SKM-1 (cell line): ENCODE measurements around the gene CLASP2.

Experiments used
- DNase-seq: peaks from one replicate; lab custom pipeline; 2025; ENCODE audit not compliant: unreplicated experiment; lab: John Stamatoyannopoulos, UW

Gene CLASP2

GRCh38 chr3:33557279-33557678, 160.8 kb downstream of the CLASP2 start:
- no peak for DNase-seq

GRCh38 chr3:33547101-33547500, 171.0 kb downstream of the CLASP2 start:
- no peak for DNase-seq

DNA sequence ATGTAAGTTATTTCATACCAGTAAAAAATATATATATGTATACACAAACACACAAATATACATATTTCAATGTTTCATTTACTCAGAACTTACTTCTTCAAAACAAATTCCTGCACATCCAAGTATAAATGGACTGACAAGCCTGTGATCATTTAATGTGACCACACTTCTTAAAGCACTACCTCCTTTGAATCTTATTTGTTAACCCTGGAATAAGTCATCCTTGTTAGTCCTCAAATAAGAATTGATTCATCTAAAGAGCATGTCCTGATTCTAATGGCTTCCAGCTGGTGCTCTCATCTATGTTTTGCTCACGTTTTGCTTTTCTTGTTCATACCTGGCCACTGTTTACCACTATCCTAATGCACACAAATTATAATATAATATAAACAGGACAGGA, 173.9 kb downstream of the CLASP2 start:
- no peak for DNase-seq

DNA sequence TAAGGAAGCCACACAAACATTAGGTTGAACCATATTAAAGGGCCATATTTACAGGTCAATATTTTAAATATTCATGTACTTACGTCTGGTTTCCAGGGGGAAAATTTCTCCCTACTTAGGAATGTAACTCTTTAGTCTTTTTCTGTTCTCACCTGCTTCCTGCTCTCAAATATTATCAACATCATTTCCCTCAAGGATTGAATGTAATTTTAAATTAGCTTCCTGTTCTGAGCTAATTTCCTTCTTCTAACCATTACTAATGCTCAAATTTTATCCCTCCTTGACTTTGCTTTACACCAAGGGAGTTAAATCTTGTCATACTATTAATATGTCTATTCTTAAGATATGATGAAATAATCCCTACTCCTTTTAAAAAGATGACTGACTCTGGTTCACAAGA, 174.5 kb downstream of the CLASP2 start:
- no peak for DNase-seq

DNA sequence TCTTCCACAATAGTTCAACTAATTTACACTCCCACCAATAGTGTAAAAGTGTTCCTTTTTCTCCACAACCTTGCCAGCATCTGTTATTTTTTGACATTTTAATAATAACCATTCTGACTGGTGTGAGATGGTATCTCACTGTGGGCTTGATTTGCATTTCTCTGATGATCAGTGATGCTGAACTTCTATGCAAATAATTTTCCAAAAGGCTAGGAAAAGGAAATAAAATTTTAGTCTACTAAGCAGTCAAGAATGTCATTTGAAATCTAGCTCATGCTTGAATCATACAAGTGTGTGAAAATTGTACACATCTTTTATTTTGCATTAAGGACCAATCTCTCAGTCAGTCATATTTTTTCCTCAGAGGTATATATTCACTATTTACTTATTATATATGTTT, 176.1 kb downstream of the CLASP2 start:
- no peak for DNase-seq

DNA sequence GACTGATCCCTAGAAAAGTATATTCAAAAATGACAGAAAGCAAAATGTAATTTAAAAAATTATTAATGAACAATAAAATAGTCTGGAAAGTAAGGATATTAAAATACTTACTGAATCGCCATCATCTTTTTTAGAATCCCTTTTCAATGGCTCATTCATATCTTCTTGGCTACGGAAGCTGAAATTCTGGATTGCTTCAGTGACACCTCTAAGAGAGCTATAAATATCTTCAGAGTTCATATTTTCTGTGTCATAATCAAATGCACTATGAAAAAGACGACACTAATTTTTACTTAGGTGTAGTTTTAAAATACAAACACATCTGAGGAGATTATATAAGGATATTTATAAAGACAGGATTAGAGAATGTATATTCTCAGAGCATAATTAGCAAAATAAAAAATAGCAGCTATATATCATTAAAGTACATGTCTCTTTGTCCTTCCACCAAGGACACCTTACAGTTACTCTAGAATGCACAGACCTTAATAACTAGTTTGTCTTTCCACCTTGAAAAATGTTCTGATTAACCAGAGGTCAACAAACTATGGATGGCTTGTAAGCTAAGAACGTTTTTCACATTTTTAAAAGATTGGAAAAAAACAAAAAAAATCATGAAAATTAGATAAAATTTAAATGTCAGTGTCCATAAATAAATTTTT, 179.2 kb downstream of the CLASP2 start:
- DNase-seq = no peak

DNA sequence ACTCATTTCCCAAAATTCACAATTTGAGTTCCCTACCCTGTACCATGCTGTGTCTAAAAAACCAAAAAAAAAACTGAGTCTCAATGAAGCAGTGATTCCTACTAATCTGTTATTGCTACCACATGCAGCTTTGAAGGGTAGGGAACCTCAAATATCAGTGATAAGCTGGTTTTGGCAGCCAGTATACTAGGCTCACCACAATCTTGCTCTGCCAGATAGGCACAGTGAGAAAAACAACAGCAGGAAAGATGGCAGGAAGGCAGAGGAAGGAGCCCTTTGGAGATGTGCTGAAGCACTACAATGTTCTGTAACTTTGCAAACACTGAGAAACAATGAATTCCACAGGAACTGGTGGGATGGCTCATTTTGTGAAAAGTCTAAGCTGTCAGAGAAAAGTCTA, 180.9 kb downstream of the CLASP2 start:
- DNase-seq = no peak

DNA sequence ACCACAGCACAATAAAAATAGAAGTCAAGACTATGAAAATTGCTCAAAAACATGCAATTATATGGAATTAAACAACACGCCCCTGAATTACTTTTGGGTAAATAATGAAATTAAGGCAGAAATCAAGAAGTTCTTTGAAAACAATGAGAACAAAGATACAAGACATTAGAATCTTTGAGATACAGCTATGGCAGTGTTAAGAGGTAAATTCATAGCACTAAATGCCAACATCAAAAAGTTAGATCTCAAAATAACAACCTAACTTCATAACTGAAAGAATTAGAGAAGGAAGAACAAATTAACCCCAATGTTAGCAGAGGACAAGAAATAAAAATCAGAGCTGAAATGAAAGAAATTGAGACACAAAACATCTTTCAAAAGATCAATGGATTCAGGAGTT, 191.3 kb downstream of the CLASP2 start:
- DNase-seq = no peak

- DNase-seq = no peak
Measured at GRCh38 chr3:33525232-33525631, 192.8 kb downstream of the CLASP2 start.

DNA sequence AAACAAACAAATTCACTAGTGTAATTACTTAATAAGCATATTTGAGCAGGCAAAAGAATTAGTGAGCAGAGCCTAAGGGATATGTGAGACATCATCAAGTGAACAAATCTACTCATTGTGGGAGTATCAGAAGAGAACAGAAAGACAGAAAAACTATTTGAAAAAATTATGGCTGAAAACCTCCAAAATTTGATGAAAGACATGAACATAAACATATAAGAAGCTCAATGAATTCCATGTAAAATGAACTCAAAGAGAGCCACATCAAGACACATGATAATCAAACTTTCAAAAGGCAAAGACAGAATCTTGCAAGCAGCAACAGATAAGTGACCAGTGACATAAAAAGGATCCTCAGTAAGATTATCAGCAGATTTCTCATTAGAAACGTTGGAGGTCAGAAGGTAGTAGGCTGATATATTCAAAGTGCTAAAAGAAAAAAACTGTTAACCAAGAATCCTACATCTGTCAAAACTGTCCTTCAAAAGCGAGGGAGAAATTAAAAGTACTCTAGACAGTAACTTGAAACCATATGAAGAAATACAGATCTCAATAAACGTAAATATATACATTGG, 194.9 kb downstream of the CLASP2 start:
- no peak for DNase-seq

DNA sequence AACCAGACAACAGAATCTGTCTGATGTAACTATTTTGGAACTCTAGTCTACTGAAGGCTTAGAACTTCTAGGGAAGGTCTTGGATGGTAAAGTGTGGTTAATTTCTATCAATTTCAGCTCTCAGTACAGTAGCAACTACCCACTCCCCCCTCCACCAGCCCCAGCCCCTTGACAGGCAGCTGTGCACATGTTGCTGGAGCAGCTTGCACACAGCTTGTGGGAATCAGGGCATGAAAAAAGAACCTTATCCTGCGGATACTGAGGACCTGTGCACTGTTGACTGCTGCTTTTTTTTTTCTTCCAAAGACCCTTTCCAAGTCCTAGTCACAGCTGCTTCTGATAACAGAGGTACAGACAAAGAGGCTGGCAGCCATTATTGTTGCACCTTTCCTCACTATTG, 196.3 kb downstream of the CLASP2 start:
- DNase-seq = no peak

- DNase-seq = no peak
Measured at GRCh38 chr3:33513262-33513863, 204.7 kb downstream of the CLASP2 start.

DNA sequence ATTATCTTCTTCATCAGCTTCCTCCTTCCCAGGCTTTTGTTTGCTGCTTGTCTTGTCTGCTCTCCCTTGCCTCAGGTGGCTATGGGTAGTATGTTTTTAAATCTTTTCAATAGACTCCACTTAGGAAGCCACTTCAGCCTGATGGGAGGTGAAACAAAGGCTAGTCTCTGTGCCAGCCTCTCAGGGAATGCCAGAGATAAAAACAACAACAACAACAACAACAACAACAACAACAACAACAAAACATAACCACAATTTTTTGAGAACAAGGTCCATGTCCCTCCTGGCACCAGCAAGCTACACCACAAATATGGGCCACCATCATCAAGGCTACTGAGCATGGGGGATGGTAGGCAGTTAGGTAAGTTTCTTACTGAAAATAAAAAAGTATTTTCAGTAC, 213.0 kb downstream of the CLASP2 start:
- DNase-seq = no peak

DNA sequence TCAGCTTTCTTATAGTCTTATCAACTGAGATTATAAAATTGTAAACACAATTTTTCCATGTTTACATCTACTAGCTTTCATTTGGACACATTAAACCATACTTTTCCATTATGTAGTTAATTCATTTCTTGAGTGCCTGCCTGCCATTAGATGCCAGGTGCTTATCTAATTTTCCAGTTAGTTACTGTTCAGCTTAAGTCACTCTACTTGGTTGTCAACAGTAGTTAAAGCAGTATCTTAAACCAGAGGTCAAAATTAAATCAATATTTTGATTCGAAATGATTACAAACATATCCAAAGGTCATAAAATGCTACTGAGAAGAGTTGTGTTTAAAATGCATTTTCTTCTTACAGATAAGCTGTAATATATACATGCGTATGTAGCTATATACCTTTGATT, 221.6 kb downstream of the CLASP2 start:
- DNase-seq = no peak

- no peak for DNase-seq
Measured at GRCh38 chr3:33491721-33492120, 226.3 kb downstream of the CLASP2 start.

DNA sequence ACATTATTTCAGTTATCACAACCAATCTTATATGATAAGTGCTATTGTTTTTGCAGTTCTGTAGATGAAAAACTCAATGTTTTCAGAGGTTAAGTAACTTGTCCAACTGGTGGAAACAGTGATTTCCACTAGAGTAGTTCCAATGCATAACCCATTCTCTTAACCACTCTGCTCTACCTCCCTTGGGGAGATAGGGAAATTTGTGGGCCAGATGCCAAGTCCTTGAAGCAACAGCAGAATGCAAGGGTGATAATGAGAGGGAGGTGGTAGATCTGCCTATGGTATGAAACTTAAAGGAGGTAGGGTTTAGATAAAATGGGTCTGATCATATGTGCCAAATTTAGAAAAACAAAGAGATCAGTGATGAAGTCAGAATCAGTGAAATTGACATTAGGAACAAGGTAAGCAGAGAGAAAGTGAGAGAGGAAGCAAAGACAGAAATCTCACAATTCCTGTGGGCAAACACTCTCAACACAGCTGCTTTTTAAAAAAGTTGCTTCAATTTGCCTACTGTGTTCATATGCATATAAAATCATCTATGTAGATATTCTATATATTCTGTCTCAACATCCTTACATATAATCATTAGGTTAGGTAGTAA, 227.3 kb downstream of the CLASP2 start:
- DNase-seq = no peak

GRCh38 chr3:33488683-33489082, 229.4 kb downstream of the CLASP2 start:
- no peak for DNase-seq

- no peak for DNase-seq
Measured at GRCh38 chr3:33488246-33488645, 229.8 kb downstream of the CLASP2 start.

GRCh38 chr3:33482111-33482521, 235.9 kb downstream of the CLASP2 start:
- DNase-seq = no peak

DNA sequence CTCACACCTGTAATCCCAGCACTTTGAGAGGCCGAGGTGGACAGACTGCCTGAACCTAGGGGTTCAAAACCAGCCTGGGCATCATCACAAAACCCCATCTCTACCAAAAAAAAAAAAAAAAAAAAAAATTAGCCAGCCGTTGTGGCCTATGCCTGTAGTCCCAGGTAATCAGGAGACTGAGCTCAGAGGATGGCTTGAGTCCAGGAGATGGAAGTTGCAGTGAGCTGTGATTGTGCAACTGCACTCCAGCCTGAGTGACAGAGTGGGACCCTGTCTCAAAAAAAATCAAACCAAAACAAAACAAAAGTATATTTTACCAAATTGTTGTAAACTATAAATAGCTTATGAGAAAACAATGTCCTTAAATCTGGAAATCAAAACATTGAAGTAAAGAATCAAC, 243.2 kb downstream of the CLASP2 start:
- no peak for DNase-seq

- DNase-seq = no peak
Measured at GRCh38 chr3:33473813-33474212, 244.2 kb downstream of the CLASP2 start.

- no peak for DNase-seq
Measured at GRCh38 chr3:33467786-33468185, 250.3 kb downstream of the CLASP2 start.
